ENCODE results near the gene LRRC28.

LRRC28 gene

DNA sequence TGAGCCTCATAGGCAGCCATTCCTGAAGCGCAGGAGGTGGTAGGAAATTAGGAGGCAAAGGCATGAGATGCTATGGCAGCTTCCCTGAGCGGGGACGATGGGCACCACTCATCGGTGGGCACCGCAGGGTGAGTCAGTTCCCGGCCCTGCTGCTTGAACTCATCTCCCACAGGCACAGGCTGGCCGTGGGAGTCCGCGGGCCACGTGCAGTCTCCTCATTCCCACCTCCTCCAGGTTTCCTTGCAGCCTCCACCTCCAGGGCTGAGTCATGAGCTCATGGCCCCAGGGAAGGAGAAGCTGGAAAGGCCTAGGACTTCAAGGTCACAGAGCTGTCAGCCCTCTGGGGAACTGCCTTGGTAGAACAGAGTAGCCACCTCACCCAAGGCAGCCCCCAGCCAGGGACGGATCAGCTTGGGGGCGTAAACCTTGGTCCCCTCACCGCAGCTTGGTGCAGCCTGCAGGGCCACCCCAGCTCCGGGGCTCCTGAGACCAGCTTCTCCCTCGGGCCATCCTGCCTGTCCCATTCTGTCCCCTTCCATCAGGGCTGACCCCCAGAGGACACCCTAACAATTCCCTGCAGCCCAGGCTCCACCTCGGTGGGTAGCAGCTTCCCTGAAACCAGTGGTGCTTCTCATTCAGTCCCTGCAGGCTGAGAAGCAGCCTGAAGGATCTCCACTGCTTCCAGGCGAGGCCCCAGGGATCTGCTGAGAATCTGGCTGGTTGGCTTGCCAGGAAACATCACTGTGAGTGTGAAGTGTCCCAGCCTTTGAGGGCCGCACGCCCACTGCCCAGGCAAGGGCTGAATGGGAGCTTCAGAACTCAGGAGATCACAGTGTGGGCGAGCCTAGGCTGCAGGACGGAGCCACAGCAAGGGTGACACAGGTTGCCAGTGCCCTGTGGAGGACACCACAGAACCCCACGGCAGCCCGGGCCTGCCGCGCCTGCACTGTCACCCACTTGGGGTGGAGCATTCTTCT, 163.8 kb downstream of the LRRC28 start:
- TF ChIP-seq, protein P1, sequence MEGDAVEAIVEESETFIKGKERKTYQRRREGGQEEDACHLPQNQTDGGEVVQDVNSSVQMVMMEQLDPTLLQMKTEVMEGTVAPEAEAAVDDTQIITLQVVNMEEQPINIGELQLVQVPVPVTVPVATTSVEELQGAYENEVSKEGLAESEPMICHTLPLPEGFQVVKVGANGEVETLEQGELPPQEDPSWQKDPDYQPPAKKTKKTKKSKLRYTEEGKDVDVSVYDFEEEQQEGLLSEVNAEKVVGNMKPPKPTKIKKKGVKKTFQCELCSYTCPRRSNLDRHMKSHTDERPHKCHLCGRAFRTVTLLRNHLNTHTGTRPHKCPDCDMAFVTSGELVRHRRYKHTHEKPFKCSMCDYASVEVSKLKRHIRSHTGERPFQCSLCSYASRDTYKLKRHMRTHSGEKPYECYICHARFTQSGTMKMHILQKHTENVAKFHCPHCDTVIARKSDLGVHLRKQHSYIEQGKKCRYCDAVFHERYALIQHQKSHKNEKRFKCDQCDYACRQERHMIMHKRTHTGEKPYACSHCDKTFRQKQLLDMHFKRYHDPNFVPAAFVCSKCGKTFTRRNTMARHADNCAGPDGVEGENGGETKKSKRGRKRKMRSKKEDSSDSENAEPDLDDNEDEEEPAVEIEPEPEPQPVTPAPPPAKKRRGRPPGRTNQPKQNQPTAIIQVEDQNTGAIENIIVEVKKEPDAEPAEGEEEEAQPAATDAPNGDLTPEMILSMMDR (IDR thresholded peaks at IDR 0.05; ENCODE audit: low read depth, low read length), result no peak
- no peak for DNase-seq (ENCODE audit: extremely low read depth, low read depth)

GRCh38 chr15:99416191-99417188, 165.2 kb downstream of the LRRC28 start:
- TF ChIP-seq, protein P1 (IDR thresholded peaks at IDR 0.05; ENCODE audit: low read depth, low read length), result no peak
- DNase-seq (ENCODE audit: extremely low read depth, low read depth), result no peak

DNA sequence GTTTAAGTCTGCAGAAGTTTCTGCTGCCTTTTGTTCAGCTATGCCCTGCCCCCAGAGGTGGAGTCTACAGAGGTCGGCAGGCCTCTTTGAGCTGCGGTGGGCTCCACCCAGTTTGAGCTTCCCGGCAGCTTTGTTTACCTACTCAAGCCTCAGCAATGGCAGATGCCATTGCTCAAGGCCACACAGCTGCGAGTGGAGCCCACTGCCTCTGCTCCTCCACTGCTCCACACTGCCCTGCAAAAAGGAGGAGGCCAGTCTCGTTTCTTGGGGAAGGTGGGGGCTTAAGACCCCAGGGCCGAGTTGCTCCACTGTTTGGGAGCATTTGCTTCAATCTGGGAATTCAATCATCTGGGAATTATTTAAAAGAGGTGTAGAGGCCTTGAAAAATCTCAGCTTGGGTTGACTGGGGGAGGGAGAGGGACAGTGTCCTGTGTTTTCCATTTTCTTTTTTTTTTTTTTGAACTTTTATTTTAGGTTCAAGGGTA, 169.9 kb downstream of the LRRC28 start:
- no peak for DNase-seq (ENCODE audit: extremely low read depth, low read depth)
- TF ChIP-seq, protein P1 (IDR thresholded peaks at IDR 0.05; ENCODE audit: low read depth, low read length), result no peak

DNA sequence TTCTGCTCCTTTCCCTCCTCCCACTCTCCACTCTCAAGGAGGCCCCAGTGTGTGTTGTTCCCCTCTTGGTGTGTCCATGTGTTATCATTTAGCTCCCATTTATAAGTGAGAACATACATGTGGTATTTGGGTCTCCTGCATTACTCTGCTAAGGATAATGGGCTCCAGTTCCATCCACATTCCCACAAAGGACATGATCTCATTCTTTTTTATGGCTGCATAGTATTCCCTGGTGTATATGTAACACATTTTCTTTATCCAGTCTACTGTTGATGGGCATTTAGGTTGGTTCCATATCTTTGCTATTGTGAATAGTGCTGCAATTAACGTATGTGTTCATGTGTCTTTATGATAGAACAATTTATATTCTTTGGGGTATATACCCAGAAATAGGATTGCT, 170.5 kb downstream of the LRRC28 start:
- DNase-seq (ENCODE audit: extremely low read depth, low read depth), result no peak
- TF ChIP-seq, protein P1 (IDR thresholded peaks at IDR 0.05; ENCODE audit: low read depth, low read length), result no peak

DNA sequence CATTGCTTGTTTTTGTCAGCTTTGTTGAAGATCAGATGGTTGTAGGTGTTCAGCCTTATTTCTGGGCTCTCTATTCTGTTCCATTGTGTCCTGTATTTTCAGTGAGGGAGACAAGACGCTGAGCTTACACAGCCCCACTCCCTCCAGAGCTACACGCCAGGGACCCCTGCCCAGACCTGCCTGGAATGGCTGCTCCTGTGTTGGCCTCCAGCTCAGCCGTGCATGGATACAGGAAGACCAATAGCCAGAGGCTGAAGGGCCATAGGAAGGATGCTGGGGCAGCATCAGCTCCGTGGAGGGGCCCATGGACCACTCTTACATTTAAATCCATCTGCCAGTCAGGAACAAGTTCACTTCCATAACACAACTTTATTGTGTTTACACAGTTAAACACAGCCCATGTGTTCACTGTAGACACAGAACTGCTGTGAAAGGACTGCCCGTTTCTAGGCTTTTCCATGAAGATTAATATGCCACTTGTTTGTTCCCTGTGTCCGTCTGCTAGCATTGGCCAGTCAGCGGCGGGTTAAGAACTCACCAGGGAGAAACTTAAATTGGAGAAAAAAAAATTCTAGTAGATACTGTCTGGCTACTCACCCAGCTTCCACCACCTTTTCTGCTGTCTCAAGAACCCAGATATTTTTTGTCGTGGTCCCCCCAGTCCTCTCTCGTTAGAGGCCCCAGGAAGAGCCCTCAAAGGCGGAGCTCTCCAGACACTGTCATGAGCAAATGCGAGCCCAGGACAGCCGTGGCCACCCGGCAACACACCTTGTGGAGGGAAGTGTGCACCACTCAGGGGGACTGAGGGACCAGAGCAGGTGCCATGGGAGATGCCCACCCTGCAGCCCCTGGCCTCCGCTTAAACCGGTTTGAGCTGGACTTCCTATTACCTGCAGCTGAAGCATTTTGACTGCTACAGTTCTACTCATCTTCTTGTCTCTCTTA, 172.2 kb downstream of the LRRC28 start:
- TF ChIP-seq, protein P1 (IDR thresholded peaks at IDR 0.05; ENCODE audit: low read depth, low read length), result no peak
- no peak for DNase-seq (ENCODE audit: extremely low read depth, low read depth)

DNA sequence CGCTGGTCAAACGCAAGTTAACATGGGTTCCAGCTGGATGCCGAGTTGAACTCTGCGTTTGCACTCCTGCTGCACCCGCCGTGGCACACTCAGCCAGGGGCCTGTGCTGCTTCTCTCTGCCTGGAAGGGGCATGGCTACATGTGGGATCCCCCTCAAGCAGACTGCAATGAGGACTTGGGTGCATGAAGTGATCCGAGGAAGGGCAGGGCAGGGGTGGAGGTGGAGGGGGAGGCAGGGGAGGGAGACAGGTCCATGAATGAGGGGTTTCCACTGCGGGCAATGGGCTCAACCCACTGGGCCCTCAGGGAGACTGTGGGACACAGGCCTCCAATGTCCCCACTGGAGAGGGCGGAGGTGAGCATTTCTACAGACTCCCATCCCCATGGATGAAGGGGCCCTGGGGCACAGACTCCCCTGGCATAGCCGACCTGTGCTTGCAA, 172.9 kb downstream of the LRRC28 start:
- TF ChIP-seq, protein P1 (IDR thresholded peaks at IDR 0.05; ENCODE audit: low read depth, low read length), result no peak
- no peak for DNase-seq (ENCODE audit: extremely low read depth, low read depth)

Data from AG09319 (cell line).